ENCODE measurements around the gene USP37. TPM values are rescaled to one million over a fixed set of nuclear protein-coding genes. Genes with fewer than 3 reads are reported as not detected.

USP37 gene
- total and polyA plus RNA-seq, 2 of the 13 experiments (the other 11 are each of a cell fraction or from before 2014, with no cell fraction given) = 6.5 to 30.6 TPM

GRCh38 chr2:218427741-218428140 is 140.4 kb downstream of the USP37 start (continued):
- TF ChIP-seq ZNF17 (CRISPR knock-in tag; IDR thresholded peaks at IDR 0.05) (no peak), GATA4 (IDR thresholded peaks at IDR 0.05; ENCODE audit: borderline replicate concordance, low read depth) (no peak), ZNF691 (CRISPR knock-in tag; IDR thresholded peaks at IDR 0.05; ENCODE audit: borderline replicate concordance, low read depth) (no peak), ZFYVE20 (CRISPR knock-in tag; IDR thresholded peaks at IDR 0.05; ENCODE audit: borderline replicate concordance, low read depth) (no peak), SNAI1 (CRISPR knock-in tag; IDR thresholded peaks at IDR 0.05; ENCODE audit: borderline replicate concordance) (no peak)
- TF ChIP-seq, protein P1, sequence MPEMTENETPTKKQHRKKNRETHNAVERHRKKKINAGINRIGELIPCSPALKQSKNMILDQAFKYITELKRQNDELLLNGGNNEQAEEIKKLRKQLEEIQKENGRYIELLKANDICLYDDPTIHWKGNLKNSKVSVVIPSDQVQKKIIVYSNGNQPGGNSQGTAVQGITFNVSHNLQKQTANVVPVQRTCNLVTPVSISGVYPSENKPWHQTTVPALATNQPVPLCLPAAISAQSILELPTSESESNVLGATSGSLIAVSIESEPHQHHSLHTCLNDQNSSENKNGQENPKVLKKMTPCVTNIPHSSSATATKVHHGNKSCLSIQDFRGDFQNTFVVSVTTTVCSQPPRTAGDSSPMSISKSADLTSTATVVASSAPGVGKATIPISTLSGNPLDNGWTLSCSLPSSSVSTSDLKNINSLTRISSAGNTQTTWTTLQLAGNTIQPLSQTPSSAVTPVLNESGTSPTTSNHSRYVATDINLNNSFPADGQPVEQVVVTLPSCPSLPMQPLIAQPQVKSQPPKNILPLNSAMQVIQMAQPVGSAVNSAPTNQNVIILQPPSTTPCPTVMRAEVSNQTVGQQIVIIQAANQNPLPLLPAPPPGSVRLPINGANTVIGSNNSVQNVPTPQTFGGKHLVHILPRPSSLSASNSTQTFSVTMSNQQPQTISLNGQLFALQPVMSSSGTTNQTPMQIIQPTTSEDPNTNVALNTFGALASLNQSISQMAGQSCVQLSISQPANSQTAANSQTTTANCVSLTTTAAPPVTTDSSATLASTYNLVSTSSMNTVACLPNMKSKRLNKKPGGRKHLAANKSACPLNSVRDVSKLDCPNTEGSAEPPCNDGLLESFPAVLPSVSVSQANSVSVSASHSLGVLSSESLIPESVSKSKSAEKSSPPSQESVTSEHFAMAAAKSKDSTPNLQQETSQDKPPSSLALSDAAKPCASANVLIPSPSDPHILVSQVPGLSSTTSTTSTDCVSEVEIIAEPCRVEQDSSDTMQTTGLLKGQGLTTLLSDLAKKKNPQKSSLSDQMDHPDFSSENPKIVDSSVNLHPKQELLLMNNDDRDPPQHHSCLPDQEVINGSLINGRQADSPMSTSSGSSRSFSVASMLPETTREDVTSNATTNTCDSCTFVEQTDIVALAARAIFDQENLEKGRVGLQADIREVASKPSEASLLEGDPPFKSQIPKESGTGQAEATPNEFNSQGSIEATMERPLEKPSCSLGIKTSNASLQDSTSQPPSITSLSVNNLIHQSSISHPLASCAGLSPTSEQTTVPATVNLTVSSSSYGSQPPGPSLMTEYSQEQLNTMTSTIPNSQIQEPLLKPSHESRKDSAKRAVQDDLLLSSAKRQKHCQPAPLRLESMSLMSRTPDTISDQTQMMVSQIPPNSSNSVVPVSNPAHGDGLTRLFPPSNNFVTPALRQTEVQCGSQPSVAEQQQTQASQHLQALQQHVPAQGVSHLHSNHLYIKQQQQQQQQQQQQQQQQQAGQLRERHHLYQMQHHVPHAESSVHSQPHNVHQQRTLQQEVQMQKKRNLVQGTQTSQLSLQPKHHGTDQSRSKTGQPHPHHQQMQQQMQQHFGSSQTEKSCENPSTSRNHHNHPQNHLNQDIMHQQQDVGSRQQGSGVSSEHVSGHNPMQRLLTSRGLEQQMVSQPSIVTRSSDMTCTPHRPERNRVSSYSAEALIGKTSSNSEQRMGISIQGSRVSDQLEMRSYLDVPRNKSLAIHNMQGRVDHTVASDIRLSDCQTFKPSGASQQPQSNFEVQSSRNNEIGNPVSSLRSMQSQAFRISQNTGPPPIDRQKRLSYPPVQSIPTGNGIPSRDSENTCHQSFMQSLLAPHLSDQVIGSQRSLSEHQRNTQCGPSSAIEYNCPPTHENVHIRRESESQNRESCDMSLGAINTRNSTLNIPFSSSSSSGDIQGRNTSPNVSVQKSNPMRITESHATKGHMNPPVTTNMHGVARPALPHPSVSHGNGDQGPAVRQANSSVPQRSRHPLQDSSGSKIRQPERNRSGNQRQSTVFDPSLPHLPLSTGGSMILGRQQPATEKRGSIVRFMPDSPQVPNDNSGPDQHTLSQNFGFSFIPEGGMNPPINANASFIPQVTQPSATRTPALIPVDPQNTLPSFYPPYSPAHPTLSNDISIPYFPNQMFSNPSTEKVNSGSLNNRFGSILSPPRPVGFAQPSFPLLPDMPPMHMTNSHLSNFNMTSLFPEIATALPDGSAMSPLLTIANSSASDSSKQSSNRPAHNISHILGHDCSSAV (CRISPR knock-in tag; IDR thresholded peaks at IDR 0.05; ENCODE audit: borderline replicate concordance) = no peak
- TF ChIP-seq, protein P2, sequence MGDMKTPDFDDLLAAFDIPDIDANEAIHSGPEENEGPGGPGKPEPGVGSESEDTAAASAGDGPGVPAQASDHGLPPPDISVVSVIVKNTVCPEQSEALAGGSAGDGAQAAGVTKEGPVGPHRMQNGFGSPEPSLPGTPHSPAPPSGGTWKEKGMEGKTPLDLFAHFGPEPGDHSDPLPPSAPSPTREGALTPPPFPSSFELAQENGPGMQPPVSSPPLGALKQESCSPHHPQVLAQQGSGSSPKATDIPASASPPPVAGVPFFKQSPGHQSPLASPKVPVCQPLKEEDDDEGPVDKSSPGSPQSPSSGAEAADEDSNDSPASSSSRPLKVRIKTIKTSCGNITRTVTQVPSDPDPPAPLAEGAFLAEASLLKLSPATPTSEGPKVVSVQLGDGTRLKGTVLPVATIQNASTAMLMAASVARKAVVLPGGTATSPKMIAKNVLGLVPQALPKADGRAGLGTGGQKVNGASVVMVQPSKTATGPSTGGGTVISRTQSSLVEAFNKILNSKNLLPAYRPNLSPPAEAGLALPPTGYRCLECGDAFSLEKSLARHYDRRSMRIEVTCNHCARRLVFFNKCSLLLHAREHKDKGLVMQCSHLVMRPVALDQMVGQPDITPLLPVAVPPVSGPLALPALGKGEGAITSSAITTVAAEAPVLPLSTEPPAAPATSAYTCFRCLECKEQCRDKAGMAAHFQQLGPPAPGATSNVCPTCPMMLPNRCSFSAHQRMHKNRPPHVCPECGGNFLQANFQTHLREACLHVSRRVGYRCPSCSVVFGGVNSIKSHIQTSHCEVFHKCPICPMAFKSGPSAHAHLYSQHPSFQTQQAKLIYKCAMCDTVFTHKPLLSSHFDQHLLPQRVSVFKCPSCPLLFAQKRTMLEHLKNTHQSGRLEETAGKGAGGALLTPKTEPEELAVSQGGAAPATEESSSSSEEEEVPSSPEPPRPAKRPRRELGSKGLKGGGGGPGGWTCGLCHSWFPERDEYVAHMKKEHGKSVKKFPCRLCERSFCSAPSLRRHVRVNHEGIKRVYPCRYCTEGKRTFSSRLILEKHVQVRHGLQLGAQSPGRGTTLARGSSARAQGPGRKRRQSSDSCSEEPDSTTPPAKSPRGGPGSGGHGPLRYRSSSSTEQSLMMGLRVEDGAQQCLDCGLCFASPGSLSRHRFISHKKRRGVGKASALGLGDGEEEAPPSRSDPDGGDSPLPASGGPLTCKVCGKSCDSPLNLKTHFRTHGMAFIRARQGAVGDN (CRISPR knock-in tag; IDR thresholded peaks at IDR 0.05) = peak; percentile 26

All from HepG2 (cell line).